T-cell (primary cell): ENCODE measurements around the gene LRFN2. TPM values are rescaled to one million over a fixed set of nuclear protein-coding genes. Genes with fewer than 3 reads are reported as not detected.

Source experiments
- ATAC-seq, 4 experiments: fragments of 200-7000 bp in 3 of 4; fragments of 150-1000 bp in 1 of 4; cut with Tn5 transposase; replicated peaks in 1 of 4; 1 replicate in 3 of 4; 2 replicates in 1 of 4; pipeline ENCODE4 v1.10.0; 2021; ENCODE audit warnings: moderate library complexity in 3 of 4, mild to moderate bottlenecking in 2 of 4, moderate number of reproducible peaks in 1 of 4
- CTCF ChIA-PET, 2 donors: fragments of 300-600 bp; sonication (Branson Sonifier 250); formaldehyde crosslinking; loops; one replicate each; lab custom pipeline; 2022; ENCODE audit warnings: antibody characterized with exemption in 2 of 2; lab: Charles Lee
- POLR2A ChIA-PET, 2 donors: fragments of 300-600 bp; sonication (Branson Sonifier 250); formaldehyde crosslinking; loops; one replicate each; lab custom pipeline; 2022; ENCODE audit warnings: antibody characterized with exemption in 2 of 2; lab: Charles Lee
- DNase-seq, 35 experiments: peaks; one replicate each; pipeline versions ENCODE4 v3.0.0 to v3.0.0-alpha.2; 2013 to 2023
- H3K27ac ChIP-seq: one replicate; pipeline ENCODE4 v1.5.1; 2013; ENCODE audit warnings: low read length
- H3K27me3 ChIP-seq, 2 experiments: replicated peaks in 1 of 2; 1 replicate in 1 of 2; 2 replicates in 1 of 2; pipeline versions ENCODE4 v1.6.1 to v1.7.0; 2013; ENCODE audit warnings: low read length in 1 of 2, mixed read lengths in 1 of 2; ENCODE audit not compliant: control insufficient read depth in 2 of 2, insufficient read depth in 2 of 2; ENCODE audit errors: extremely low read depth in 1 of 2
- H3K36me3 ChIP-seq, 2 donors: 1 replicate in 1 of 2; 2 replicates in 1 of 2; pipeline versions ENCODE4 v1.6.1 to v1.7.0; 2013; ENCODE audit warnings: low read length in 1 of 2; ENCODE audit not compliant: control insufficient read depth in 2 of 2, insufficient read depth in 1 of 2; ENCODE audit errors: extremely low read depth in 1 of 2
- H3K4me1 ChIP-seq, 2 experiments: 1 replicate in 1 of 2; 2 replicates in 1 of 2; pipeline versions ENCODE4 v1.6.1 to v1.7.0; 2013; ENCODE audit warnings: low read length in 2 of 2, mixed read lengths in 1 of 2; ENCODE audit not compliant: insufficient read depth in 2 of 2, control insufficient read depth in 1 of 2; ENCODE audit errors: extremely low read depth in 1 of 2
- H3K4me3 ChIP-seq, 2 donors: 1 replicate in 1 of 2; 2 replicates in 1 of 2; pipeline versions ENCODE4 v1.5.1 to v1.7.0; 2013; ENCODE audit warnings: mild to moderate bottlenecking in 2 of 2, low read length in 1 of 2, moderate library complexity in 1 of 2; ENCODE audit not compliant: control insufficient read depth in 1 of 2; ENCODE audit errors: extremely low read depth in 1 of 2
- H3K9me3 ChIP-seq: 2 replicates; pipeline ENCODE4 v1.7.0; 2013
- H3K27ac Mint-ChIP-seq, 2 donors: one replicate each; pipeline ENCODE4 v1.8.0; 2020 to 2021; ENCODE audit warnings: mild to moderate bottlenecking in 2 of 2, mixed read lengths in 2 of 2
- H3K27me3 Mint-ChIP-seq, 2 donors: one replicate each; pipeline ENCODE4 v1.8.0; 2021 to 2022; ENCODE audit warnings: mixed read lengths in 2 of 2
- H3K36me3 Mint-ChIP-seq: one replicate; pipeline ENCODE4 v1.8.0; 2021; ENCODE audit warnings: mixed read lengths
- H3K4me1 Mint-ChIP-seq, 3 donors: one replicate each; pipeline ENCODE4 v1.8.0; 2020 to 2022; ENCODE audit warnings: mixed read lengths in 3 of 3, mild to moderate bottlenecking in 1 of 3
- H3K4me3 Mint-ChIP-seq, 3 donors: one replicate each; pipeline ENCODE4 v1.8.0; 2020 to 2022; ENCODE audit warnings: mild to moderate bottlenecking in 3 of 3, mixed read lengths in 3 of 3, moderate library complexity in 3 of 3
- H3K9me3 Mint-ChIP-seq, 3 donors: one replicate each; pipeline ENCODE4 v1.8.0; 2020 to 2022; ENCODE audit warnings: mixed read lengths in 3 of 3
- WGBS: methylation state at CpG from one replicate; pipeline ENCODE4 v1.1.5; 2013; ENCODE audit warnings: missing lambda C conversion rate; ENCODE audit not compliant: insufficient coverage; 5-methylcytosine and 5-hydroxymethylcytosine counted together
- total RNA-seq, 35 experiments: library from RNA in 6 of 35; stranded (reverse) in 6 of 35; fragments of 120-200 nt in 1 of 35; gene quantifications; one replicate each; pipeline versions ENCODE4 v1.2.1 to v1.2.4 and lab custom pipeline; 2013 to 2026

Gene LRFN2
- total RNA-seq, 5 donors from 2014 or later (not counting 1 experiment from before 2014, with no cell fraction given): 0.12 to 1.7 (median 0.92) TPM

DNA sequence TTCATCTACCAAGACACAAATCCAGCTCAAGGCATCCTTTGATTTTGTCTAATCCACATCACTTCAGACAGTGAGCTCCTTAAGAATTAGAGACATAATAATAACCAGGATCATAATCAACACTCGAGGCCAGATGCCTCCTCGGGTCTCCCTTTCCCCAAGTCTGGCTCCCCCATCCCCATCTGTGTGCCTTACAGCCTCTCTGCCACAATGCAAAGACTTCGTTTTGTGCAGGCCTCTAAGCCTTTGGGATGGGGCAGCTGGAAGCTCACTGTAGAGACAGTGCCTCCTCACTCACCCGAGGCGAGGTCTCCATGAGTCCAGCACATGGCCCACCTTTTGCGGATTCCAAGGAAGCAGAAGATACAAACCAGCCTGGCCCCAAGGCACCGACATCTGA lies 30.3 kb downstream of the LRFN2 start:
- H3K4me1 Mint-ChIP-seq: no peaks in the 10 kb centered on the region
- peaks cover 0 to 23% of the 10 kb centered on the region in 2 experiments for H3K27me3 ChIP-seq
- H3K9me3 ChIP-seq: no peaks in the 10 kb centered on the region
- no peak overlapping the region for H3K4me3 Mint-ChIP-seq
- DNase-seq (no peak), ATAC-seq (no peak)
- no peaks in the 10 kb centered on the region for H3K9me3 Mint-ChIP-seq
- H3K27ac ChIP-seq: no peak overlapping the region
- no peaks in the 10 kb centered on the region for H3K36me3 Mint-ChIP-seq
- POLR2A ChIA-PET: no interaction called here
- no peaks in the 10 kb centered on the region for H3K36me3 ChIP-seq
- H3K27me3 Mint-ChIP-seq: peaks cover 1 to 3% of the 10 kb centered on the region in 2 donors
- H3K27ac Mint-ChIP-seq: no peak overlapping the region
- H3K4me3 ChIP-seq: no peak overlapping the region
- no peaks in the 10 kb centered on the region for H3K4me1 ChIP-seq
- 54% methylated on average over 6 of the region's 7 CpGs for WGBS
- CTCF ChIA-PET: no interaction called here

GRCh38 chr6:40556023-40556422 lies 31.1 kb downstream of the LRFN2 start:
- no peak for DNase-seq
- no peak overlapping the region for H3K27ac ChIP-seq
- no peak overlapping the region for H3K4me3 ChIP-seq
- no peaks in the 10 kb centered on the region for H3K36me3 Mint-ChIP-seq
- H3K36me3 ChIP-seq: no peaks in the 10 kb centered on the region
- no peaks in the 10 kb centered on the region for H3K4me1 Mint-ChIP-seq
- WGBS: 60% methylated on average over 2 of the region's 5 CpGs
- peaks cover 1 to 3% of the 10 kb centered on the region in 2 donors for H3K27me3 Mint-ChIP-seq
- ChIA-PET CTCF (interaction anchor here in 1 of 2 donors (0.7 kb wide), 1 partner anchor 189 kb away, joined by 3 read pairs; no protein-coding TSS in a partner anchor), POLR2A (no interaction called here)
- no peak overlapping the region for H3K4me3 Mint-ChIP-seq
- H3K9me3 ChIP-seq: no peaks in the 10 kb centered on the region
- H3K27ac Mint-ChIP-seq: no peak overlapping the region
- H3K9me3 Mint-ChIP-seq: no peaks in the 10 kb centered on the region
- no peaks in the 10 kb centered on the region for H3K4me1 ChIP-seq
- ATAC-seq: no peak
- peaks cover 0 to 18% of the 10 kb centered on the region in 2 experiments for H3K27me3 ChIP-seq

GRCh38 chr6:40555092-40555491 lies 32.1 kb downstream of the LRFN2 start:
- H3K4me3 ChIP-seq: no peak overlapping the region
- ChIA-PET CTCF (no interaction called here), POLR2A (no interaction called here)
- Mint-ChIP-seq H3K27ac (no peak overlapping the region), H3K27me3 (peaks cover 0 to 3% of the 10 kb centered on the region in 2 donors), H3K9me3 (no peaks in the 10 kb centered on the region), H3K4me3 (no peak overlapping the region), H3K4me1 (no peaks in the 10 kb centered on the region), H3K36me3 (no peaks in the 10 kb centered on the region)
- ATAC-seq (no peak), DNase-seq (no peak)
- no peaks in the 10 kb centered on the region for H3K9me3 ChIP-seq
- no peaks in the 10 kb centered on the region for H3K36me3 ChIP-seq
- no peaks in the 10 kb centered on the region for H3K4me1 ChIP-seq
- WGBS: 100% methylated on average over 1 of the region's 8 CpGs
- H3K27me3 ChIP-seq: peaks cover 0 to 16% of the 10 kb centered on the region in 2 experiments
- H3K27ac ChIP-seq: no peak overlapping the region

DNA sequence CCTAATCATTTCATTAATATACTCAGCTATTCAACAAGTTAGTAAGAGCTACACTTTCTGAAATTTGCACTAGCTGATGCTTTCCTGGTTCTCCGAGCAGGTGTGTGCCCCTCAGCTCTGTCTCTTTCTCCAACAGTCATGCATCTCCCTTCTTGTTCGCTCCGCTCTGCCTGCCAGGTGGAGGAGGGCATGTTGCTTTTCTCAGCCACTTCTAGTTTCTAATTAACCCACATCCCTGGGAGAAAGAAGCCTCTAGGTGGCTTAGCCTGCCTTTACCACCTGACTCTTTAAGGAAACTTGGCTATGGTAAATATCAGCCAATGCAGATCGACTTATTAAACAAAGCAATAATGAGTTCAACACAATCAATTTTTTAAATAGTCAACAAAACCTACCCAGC lies 34.2 kb downstream of the LRFN2 start:
- CTCF ChIA-PET: no interaction called here
- H3K36me3 ChIP-seq: no peaks in the 10 kb centered on the region
- Mint-ChIP-seq H3K36me3 (no peaks in the 10 kb centered on the region), H3K9me3 (no peaks in the 10 kb centered on the region), H3K27ac (no peak overlapping the region), H3K4me3 (no peak overlapping the region), H3K4me1 (no peaks in the 10 kb centered on the region), H3K27me3 (no peaks in the 10 kb centered on the region)
- no peaks in the 10 kb centered on the region for H3K4me1 ChIP-seq
- DNase-seq (no peak), ATAC-seq (no peak)
- H3K27me3 ChIP-seq: peaks cover 0 to 5% of the 10 kb centered on the region in 2 experiments
- WGBS: no CpG with 5 or more reads among the region's 4 CpGs
- H3K9me3 ChIP-seq: no peaks in the 10 kb centered on the region
- H3K4me3 ChIP-seq: no peak overlapping the region
- POLR2A ChIA-PET: no interaction called here
- no peak overlapping the region for H3K27ac ChIP-seq

GRCh38 chr6:40551966-40552505 lies 35.1 kb downstream of the LRFN2 start:
- Histone ChIP-seq H3K9me3 (no peaks in the 10 kb centered on the region), H3K27ac (no peak overlapping the region), H3K27me3 (peaks cover 0 to 4% of the 10 kb centered on the region in 2 experiments), H3K4me1 (no peaks in the 10 kb centered on the region), H3K36me3 (no peaks in the 10 kb centered on the region), H3K4me3 (no peak overlapping the region)
- Mint-ChIP-seq H3K9me3 (no peaks in the 10 kb centered on the region), H3K27me3 (peaks cover 2 to 4% of the 10 kb centered on the region in 2 donors), H3K36me3 (no peaks in the 10 kb centered on the region), H3K4me3 (no peak overlapping the region), H3K4me1 (no peaks in the 10 kb centered on the region), H3K27ac (no peak overlapping the region)
- DNase-seq (no peak), ATAC-seq (no peak)
- ChIA-PET CTCF (no interaction called here), POLR2A (no interaction called here)
- WGBS: 90% methylated on average over 2 of the region's 4 CpGs

DNA sequence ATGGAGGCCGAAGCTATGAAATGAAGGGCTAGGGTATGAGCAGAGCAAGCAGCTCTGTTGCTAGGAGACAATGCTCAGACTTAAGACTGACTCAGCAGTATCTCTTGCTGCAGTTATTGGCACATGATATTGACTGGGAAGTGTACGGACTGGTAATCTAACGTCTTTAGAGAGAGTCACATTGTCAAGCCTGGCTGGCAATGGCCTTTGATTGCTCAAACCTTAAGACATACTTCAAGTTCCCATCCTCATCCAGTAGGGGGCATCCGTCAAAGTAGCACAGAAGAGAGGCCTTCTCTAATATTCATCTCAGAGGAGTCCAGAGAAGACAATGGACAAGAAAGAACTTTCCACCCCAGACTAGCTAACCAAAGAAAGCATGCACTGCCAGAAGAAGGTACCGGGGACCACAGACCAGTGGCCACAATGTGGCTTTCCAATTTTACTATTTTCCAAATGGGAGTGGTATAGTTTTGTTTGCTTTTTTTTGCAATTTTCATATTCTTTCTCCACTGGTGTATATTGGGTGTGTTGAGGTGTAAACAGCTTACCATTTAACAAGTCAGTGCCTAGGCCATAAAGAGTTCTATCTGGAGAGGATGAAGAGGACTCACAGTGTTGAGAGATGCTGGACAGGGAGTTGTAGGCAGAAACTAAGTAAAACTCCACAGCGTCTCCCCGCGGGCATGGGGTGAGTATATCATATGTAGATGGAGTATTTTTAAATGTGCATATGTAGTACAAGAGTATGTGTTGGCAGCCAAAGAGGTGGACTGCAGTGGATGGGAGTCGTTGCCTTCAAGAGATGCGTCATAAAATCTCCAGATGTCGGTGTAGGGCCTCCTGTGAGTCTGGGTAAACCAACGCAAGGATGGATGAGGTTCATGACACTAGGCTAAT lies 36.7 kb downstream of the LRFN2 start:
- Mint-ChIP-seq H3K27me3 (peaks cover 2 to 5% of the 10 kb centered on the region in 2 donors), H3K27ac (no peak overlapping the region), H3K9me3 (no peaks in the 10 kb centered on the region), H3K4me3 (no peak overlapping the region), H3K4me1 (no peaks in the 10 kb centered on the region), H3K36me3 (no peaks in the 10 kb centered on the region)
- ATAC-seq (no peak), DNase-seq (peak in 4 of 35 experiments; percentile 5 to 46 (median 7))
- H3K4me1 ChIP-seq: no peaks in the 10 kb centered on the region
- H3K27me3 ChIP-seq: no peaks in the 10 kb centered on the region
- H3K4me3 ChIP-seq: no peak overlapping the region
- ChIA-PET POLR2A (no interaction called here), CTCF (interaction anchor here in 1 of 2 donors (1.0 kb wide), 1 partner anchor 17 kb away, joined by 3 read pairs; no protein-coding TSS in a partner anchor)
- 95% methylated on average over 7 of the region's 12 CpGs for WGBS
- H3K27ac ChIP-seq: no peak overlapping the region
- H3K9me3 ChIP-seq: no peaks in the 10 kb centered on the region
- H3K36me3 ChIP-seq: no peaks in the 10 kb centered on the region
